HepG2 (cell line): ENCODE data around the gene AFAP1L2. TPM values are rescaled to one million over a fixed set of nuclear protein-coding genes. Genes with fewer than 3 reads are reported as not detected.

Experiments used
- ATAC-seq: fragments of 200-7000 bp; cut with Tn5 transposase; 3 replicates; pipeline ENCODE4 v1.9.1; 2020; ENCODE audit warnings: mild to moderate bottlenecking, moderate library complexity
- BruUV-seq: library from RNA; stranded (reverse); fragments of 400-500 nt; replicated peaks from 2 replicates; lab custom pipeline; 2021; lab: Mats Ljungman, UMichigan
- CTCF ChIA-PET: fragments of 300-600 bp; formaldehyde crosslinking; extraction: SDS; loops from one replicate; lab custom pipeline; 2021; ENCODE audit warnings: low total read pairs, inconsistent platforms, low intra/inter-chr PET ratio; lab: Yijun Ruan, JAX
- POLR2A ChIA-PET: fragments of 350-600 bp; sonication (Branson Sonifier 250); formaldehyde crosslinking; loops from one replicate; lab custom pipeline; 2020; ENCODE audit warnings: antibody characterized with exemption, inconsistent platforms; lab: Yijun Ruan, JAX
- DNase-seq: peaks from one replicate; pipeline ENCODE4 v3.0.0-alpha.2; 2015; ENCODE audit warnings: low spot score
- FAIRE-seq: peaks from 3 replicates; lab custom pipeline; 2011; peaks lifted over from hg19 to GRCh38; lab: Jason Lieb, UNC
- H2AFZ ChIP-seq: one replicate; pipeline ENCODE4 v1.6.1; 2011; ENCODE audit warnings: low read length, inconsistent platforms
- H3K27ac ChIP-seq: fragments of 300-600 bp; 3 replicates; pipeline ENCODE4 v1.8.0; 2011; ENCODE audit warnings: mixed run types, mild to moderate bottlenecking, mixed read lengths, low read length, inconsistent platforms; ENCODE audit not compliant: insufficient read depth; ENCODE audit errors: extremely low read length
- H3K27me3 ChIP-seq, 2 experiments: fragments of 200-600 bp in 1 of 2; 2 replicates in 1 of 2; 3 replicates in 1 of 2; pipeline versions ENCODE4 v1.6.0 to v1.8.0; 2011; ENCODE audit warnings: low read length in 2 of 2, mild to moderate bottlenecking in 2 of 2, moderate library complexity in 2 of 2, inconsistent platforms in 1 of 2; ENCODE audit not compliant: insufficient read depth in 2 of 2, control insufficient read depth in 1 of 2
- H3K36me3 ChIP-seq, 2 experiments: fragments of 200-600 bp in 1 of 2; replicated peaks in 1 of 2; 2 replicates in 1 of 2; 3 replicates in 1 of 2; pipeline versions ENCODE4 v1.5.1 to v1.8.0; 2011; ENCODE audit warnings: low read length in 2 of 2, inconsistent platforms in 1 of 2; ENCODE audit not compliant: insufficient read depth in 2 of 2, control insufficient read depth in 1 of 2
- H3K4me1 ChIP-seq: 2 replicates; pipeline ENCODE4 v1.5.1; 2012; ENCODE audit warnings: low read length, inconsistent platforms; ENCODE audit not compliant: insufficient read depth
- H3K4me2 ChIP-seq: 2 replicates; pipeline ENCODE4 v1.6.0; 2011; ENCODE audit warnings: low read depth, low read length, inconsistent platforms
- H3K4me3 ChIP-seq, 3 experiments: fragments of 200-600 bp in 1 of 3; sonication (generic), shearing (Covaris generic) in 1 of 3; replicated peaks in 1 of 3; 2 replicates each; pipeline ENCODE4 v1.5.1; 2011 to 2016; ENCODE audit warnings: low read length in 3 of 3, inconsistent platforms in 2 of 3, low read depth in 2 of 3, mild to moderate bottlenecking in 2 of 3, control low read depth in 1 of 3, mixed read lengths in 1 of 3; ENCODE audit not compliant: insufficient read depth in 1 of 3
- H3K79me2 ChIP-seq: one replicate; pipeline ENCODE4 v1.6.1; 2011; ENCODE audit warnings: low read length, inconsistent platforms; ENCODE audit not compliant: insufficient read depth
- H3K9ac ChIP-seq: 2 replicates; pipeline ENCODE4 v1.6.0; 2011; ENCODE audit warnings: mild to moderate bottlenecking, low read depth, low read length, inconsistent platforms; ENCODE audit not compliant: insufficient read depth
- H3K9me3 ChIP-seq: 2 replicates; pipeline ENCODE4 v1.5.1; 2012; ENCODE audit warnings: mild to moderate bottlenecking, low read length
- H4K20me1 ChIP-seq: 2 replicates; pipeline ENCODE4 v1.6.0; 2011; ENCODE audit warnings: inconsistent platforms, mild to moderate bottlenecking, low read length, moderate library complexity; ENCODE audit not compliant: insufficient read depth
- AGO1 ChIP-seq: fragments of 200-400 bp; formaldehyde crosslinking; IDR thresholded peaks from 2 replicates; pipeline ENCODE4 v1.6.1; 2017; ENCODE audit warnings: mild to moderate bottlenecking, low read depth, low read length, moderate library complexity; ENCODE audit not compliant: poor library complexity, severe bottlenecking
- CAMTA2 ChIP-seq: sonication (generic); formaldehyde crosslinking; IDR thresholded peaks from 2 replicates; pipeline ENCODE4 v1.4.0; 2020; ENCODE audit warnings: mild to moderate bottlenecking, missing genetic modification reagents, borderline replicate concordance
- FOSL1 ChIP-seq: sonication (generic); formaldehyde crosslinking; IDR thresholded peaks from 2 replicates; pipeline ENCODE4 v1.9.0; 2021; ENCODE audit warnings: missing genetic modification reagents, borderline replicate concordance
- HDAC2 ChIP-seq: sonication (generic); formaldehyde crosslinking; IDR thresholded peaks from 2 replicates; pipeline ENCODE4 v1.4.0; 2020; ENCODE audit warnings: missing genetic modification reagents
- HMG20B ChIP-seq: conservative IDR thresholded peaks from 2 replicates; pipeline ENCODE4 v1.6.1; 2016; ENCODE audit warnings: missing genetic modification reagents, missing compliant biosample characterization
- PBX2 ChIP-seq: IDR thresholded peaks from 2 replicates; pipeline ENCODE4 v1.6.1; 2016; ENCODE audit warnings: control low read depth
- SIN3A ChIP-seq: IDR thresholded peaks from 2 replicates; pipeline ENCODE4 v1.6.1; 2011; ENCODE audit warnings: low read depth, mild to moderate bottlenecking, control low read depth, low read length, borderline replicate concordance
- ZNF20 ChIP-seq: sonication (generic); formaldehyde crosslinking; IDR thresholded peaks from 2 replicates; pipeline ENCODE4 v1.4.0; 2020; ENCODE audit warnings: mild to moderate bottlenecking, moderate library complexity, missing genetic modification reagents
- WGBS: methylation state at CpG from one replicate; pipeline ENCODE4 v1.1.6; 2017; ENCODE audit warnings: low lambda C conversion rate; 5-methylcytosine and 5-hydroxymethylcytosine counted together
- in situ Hi-C: cut with HindIII; loops from 2 replicates; pipeline ENCODE4 v1.10.0; 2017; ENCODE audit warnings: low pct_unique_long_range_greater_than_20kb; ENCODE audit not compliant: extremely low pct_ligation_motif_present
- intact Hi-C: fragments of 100-400 bp; cut with micrococcal nuclease; formaldehyde crosslinking; loops from one replicate; pipeline ENCODE4 v1.10.0; 2022; ENCODE audit not compliant: unreplicated experiment
- polyA plus RNA-seq, 8 experiments: library from polyadenylated mRNA; depleted of rRNA in 3 of 8; stranded (reverse) in 7 of 8; unstranded in 1 of 8; fragments of >200 nt; fragmentation: Illumina TruSeq in 4 of 8; extraction: Trizol in 4 of 8; gene quantifications; 2 replicates each; pipeline versions ENCODE4 v1.2.1 to v1.2.3, GENCODE V29; 2011 to 2016; ENCODE audit warnings: low read depth in 4 of 8, missing spikeins in 1 of 8, mixed read lengths in 1 of 8; ENCODE audit not compliant: insufficient read depth in 1 of 8
- total RNA-seq, 5 experiments: library from RNA; depleted of rRNA; stranded (reverse); fragments of >200 nt; fragmentation: Illumina TruSeq; extraction: Trizol; gene quantifications; 2 replicates each; pipeline ENCODE4 v1.2.3, GENCODE V29; 2016; ENCODE audit warnings: low read depth in 1 of 5
- TF ChIP-seq, protein P1 (sequence below): sonication (generic); formaldehyde crosslinking; IDR thresholded peaks from 2 replicates; pipeline ENCODE4 v1.4.0; 2020; ENCODE audit warnings: mild to moderate bottlenecking, missing genetic modification reagents
- TF ChIP-seq, protein P2 (sequence below): sonication (generic); formaldehyde crosslinking; conservative IDR thresholded peaks from 2 replicates; pipeline ENCODE4 v1.4.0; 2020; ENCODE audit warnings: missing genetic modification reagents

The AFAP1L2 gene
- total and polyA plus RNA-seq, 2 of the 13 experiments (the other 11 are each of a cell fraction or from before 2014, with no cell fraction given) = not detected

GRCh38 chr10:114384181-114384580, 20.1 kb downstream of the AFAP1L2 start:
- no peaks in the 10 kb centered on the region for H3K36me3 ChIP-seq
- DNase-seq = no peak
- no peak overlapping the region for H3K27ac ChIP-seq
- ChIA-PET POLR2A (no interaction called here), CTCF (no interaction called here)
- no peaks in the 10 kb centered on the region for H3K79me2 ChIP-seq
- FAIRE-seq = no peak
- H3K27me3 ChIP-seq = peaks cover 2 to 17% of the 10 kb centered on the region in 2 experiments; a peak in 2 of 5 replicates
- no peak overlapping the region for H2AFZ ChIP-seq
- in situ Hi-C loops = no loop called here
- H3K9ac ChIP-seq = no peak overlapping the region
- 13% methylated on average over 9 of the region's 9 CpGs for WGBS
- H4K20me1 ChIP-seq = no peaks in the 10 kb centered on the region
- H3K4me3 ChIP-seq = no peak overlapping the region
- intact Hi-C loops = no loop called here
- no peak for ATAC-seq
- no peaks in the 10 kb centered on the region for H3K4me1 ChIP-seq
- no peaks in the 10 kb centered on the region for H3K9me3 ChIP-seq
- no peak overlapping the region for H3K4me2 ChIP-seq
- no TSS peak for BruUV-seq
- TF ChIP-seq SIN3A = no peak
- TF ChIP-seq PBX2 (CRISPR knock-in tag) = no peak
- TF ChIP-seq HDAC2 (CRISPR knock-in tag) = no peak
- TF ChIP-seq HMG20B (CRISPR knock-in tag) = no peak
- TF ChIP-seq, protein P1, sequence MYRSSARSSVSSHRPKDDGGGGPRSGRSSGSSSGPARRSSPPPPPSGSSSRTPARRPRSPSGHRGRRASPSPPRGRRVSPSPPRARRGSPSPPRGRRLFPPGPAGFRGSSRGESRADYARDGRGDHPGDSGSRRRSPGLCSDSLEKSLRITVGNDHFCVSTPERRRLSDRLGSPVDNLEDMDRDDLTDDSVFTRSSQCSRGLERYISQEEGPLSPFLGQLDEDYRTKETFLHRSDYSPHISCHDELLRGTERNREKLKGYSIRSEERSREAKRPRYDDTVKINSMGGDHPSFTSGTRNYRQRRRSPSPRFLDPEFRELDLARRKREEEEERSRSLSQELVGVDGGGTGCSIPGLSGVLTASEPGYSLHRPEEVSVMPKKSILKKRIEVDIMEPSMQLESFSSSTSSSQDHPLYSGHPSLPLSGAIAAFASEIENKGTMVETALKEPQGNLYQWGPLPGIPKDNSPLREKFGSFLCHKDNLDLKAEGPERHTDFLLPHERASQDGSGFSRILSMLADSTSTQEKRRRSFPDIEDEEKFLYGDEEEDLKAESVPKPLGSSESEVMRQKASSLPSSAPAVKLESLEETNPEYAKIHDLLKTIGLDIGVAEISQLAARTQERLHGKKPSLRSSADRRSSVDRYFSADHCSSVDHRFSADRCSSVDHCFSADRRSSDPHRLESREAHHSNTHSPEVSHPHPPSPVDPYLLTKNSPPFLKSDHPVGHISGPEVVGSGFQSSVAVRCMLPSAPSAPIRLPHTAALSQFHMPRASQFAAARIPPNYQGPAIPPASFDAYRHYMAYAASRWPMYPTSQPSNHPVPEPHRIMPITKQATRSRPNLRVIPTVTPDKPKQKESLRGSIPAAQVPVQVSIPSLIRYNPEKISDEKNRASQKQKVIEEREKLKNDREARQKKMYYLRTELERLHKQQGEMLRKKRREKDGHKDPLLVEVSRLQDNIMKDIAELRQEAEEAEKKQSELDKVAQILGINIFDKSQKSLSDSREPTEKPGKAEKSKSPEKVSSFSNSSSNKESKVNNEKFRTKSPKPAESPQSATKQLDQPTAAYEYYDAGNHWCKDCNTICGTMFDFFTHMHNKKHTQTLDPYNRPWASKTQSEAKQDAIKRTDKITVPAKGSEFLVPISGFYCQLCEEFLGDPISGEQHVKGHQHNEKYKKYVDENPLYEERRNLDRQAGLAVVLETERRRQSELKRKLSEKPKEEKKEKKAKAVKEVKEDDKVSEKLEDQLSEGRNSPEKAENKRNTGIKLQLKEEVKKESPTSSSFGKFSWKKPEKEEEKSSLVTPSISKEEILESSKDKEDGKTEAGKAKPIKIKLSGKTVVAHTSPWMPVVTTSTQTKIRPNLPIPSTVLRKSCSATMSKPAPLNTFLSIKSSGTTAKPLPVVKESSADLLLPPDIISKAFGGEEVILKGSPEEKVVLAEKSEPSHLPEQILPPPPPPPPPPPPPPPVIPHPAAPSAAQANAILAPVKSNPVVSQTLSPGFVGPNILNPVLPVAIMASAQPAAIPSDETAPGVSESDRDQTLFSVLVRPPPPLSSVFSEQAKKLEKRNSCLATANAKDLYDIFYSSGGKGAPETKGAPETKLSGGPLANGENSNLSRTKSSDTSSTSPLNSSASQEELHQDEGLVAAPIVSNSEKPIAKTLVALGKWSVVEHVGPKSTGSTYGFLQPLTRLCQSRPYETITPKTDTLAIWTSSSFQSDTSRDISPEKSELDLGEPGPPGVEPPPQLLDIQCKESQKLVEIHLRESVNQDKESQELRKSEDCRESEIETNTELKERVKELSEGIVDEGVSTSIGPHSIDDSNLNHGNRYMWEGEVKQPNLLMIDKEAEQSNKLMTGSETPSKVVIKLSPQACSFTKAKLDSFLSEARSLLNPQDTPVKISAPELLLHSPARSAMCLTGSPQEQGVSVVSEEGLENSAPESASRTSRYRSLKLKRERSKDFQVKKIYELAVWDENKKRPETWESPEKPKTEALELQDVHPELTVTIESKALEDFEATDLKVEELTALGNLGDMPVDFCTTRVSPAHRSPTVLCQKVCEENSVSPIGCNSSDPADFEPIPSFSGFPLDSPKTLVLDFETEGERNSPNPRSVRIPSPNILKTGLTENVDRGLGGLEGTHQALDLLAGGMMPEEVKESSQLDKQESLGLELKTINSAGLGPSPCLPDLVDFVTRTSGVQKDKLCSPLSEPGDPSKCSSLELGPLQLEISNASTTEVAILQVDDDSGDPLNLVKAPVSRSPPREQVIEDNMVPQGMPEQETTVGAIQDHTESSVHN (CRISPR knock-in tag) = no peak
- no peak for TF ChIP-seq FOSL1 (CRISPR knock-in tag)
- no peak for TF ChIP-seq CAMTA2 (CRISPR knock-in tag)
- TF ChIP-seq, protein P2, sequence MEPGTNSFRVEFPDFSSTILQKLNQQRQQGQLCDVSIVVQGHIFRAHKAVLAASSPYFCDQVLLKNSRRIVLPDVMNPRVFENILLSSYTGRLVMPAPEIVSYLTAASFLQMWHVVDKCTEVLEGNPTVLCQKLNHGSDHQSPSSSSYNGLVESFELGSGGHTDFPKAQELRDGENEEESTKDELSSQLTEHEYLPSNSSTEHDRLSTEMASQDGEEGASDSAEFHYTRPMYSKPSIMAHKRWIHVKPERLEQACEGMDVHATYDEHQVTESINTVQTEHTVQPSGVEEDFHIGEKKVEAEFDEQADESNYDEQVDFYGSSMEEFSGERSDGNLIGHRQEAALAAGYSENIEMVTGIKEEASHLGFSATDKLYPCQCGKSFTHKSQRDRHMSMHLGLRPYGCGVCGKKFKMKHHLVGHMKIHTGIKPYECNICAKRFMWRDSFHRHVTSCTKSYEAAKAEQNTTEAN (CRISPR knock-in tag) = no peak
- TF ChIP-seq ZNF20 (CRISPR knock-in tag) = no peak
- no peak for TF ChIP-seq AGO1
